BE2C (cell line): ENCODE data around the gene LRBA.

Experiments
- DNase-seq: peaks from one replicate; pipeline ENCODE4 v3.0.0-alpha.2; 2020
- H3K27me3 ChIP-seq: fragments of 250-450 bp; sonication (Bioruptor Pico); 2 replicates; pipeline ENCODE4 v1.5.1; 2020; ENCODE audit warnings: mild to moderate bottlenecking
- H3K36me3 ChIP-seq: fragments of 250-450 bp; sonication (Bioruptor Pico); 2 replicates; pipeline ENCODE4 v1.5.1; 2020; ENCODE audit warnings: mild to moderate bottlenecking
- H3K4me1 ChIP-seq: fragments of 250-450 bp; sonication (Bioruptor Pico); 2 replicates; pipeline ENCODE4 v1.5.1; 2020
- H3K4me3 ChIP-seq: 2 replicates; pipeline ENCODE4 v1.5.1; 2011; ENCODE audit warnings: low read depth, low read length
- H3K9me3 ChIP-seq: fragments of 250-450 bp; sonication (Bioruptor Pico); 2 replicates; pipeline ENCODE4 v1.5.1; 2020
- CTCF ChIP-seq: IDR thresholded peaks from 2 replicates; pipeline ENCODE4 v1.5.1; 2012; ENCODE audit warnings: mild to moderate bottlenecking, low read depth, low read length

LRBA gene

GRCh38 chr4:151022586-151022985 is 7.5 kb upstream of the LRBA start:
- DNase-seq = no peak
- no peak for TF ChIP-seq CTCF
- Histone ChIP-seq H3K9me3 (no peaks in the 10 kb centered on the region), H3K36me3 (no peaks in the 10 kb centered on the region), H3K27me3 (no peaks in the 10 kb centered on the region), H3K4me1 (no peaks in the 10 kb centered on the region), H3K4me3 (no peak overlapping the region)

- H3K4me1 ChIP-seq = no peaks in the 10 kb centered on the region
- DNase-seq = no peak
- H3K9me3 ChIP-seq = no peaks in the 10 kb centered on the region
- H3K36me3 ChIP-seq = no peaks in the 10 kb centered on the region
- no peaks in the 10 kb centered on the region for H3K27me3 ChIP-seq
- no peak for TF ChIP-seq CTCF
- no peak overlapping the region for H3K4me3 ChIP-seq
Observed at GRCh38 chr4:151021637-151022334, 6.7 kb upstream of the LRBA start.

GRCh38 chr4:151015459-151016347 is 619 bp upstream of the LRBA start:
- no peak for TF ChIP-seq CTCF
- DNase-seq = peak; percentile 85

GRCh38 chr4:151013944-151014343 is 1.1 kb downstream of the LRBA start:
- Histone ChIP-seq H3K9me3 (no peaks in the 10 kb centered on the region), H3K4me1 (no peaks in the 10 kb centered on the region), H3K27me3 (no peaks in the 10 kb centered on the region), H3K36me3 (no peaks in the 10 kb centered on the region), H3K4me3 (peak overlapping the region; percentile 98)
- DNase-seq = no peak
- no peak for TF ChIP-seq CTCF

More at GRCh38 chr4:151015459-151016347, 619 bp upstream of the LRBA start:
- peak overlapping the region; percentile 98 for H3K4me3 ChIP-seq
- H3K36me3 ChIP-seq = no peaks in the 10 kb centered on the region
- no peaks in the 10 kb centered on the region for H3K9me3 ChIP-seq
- H3K4me1 ChIP-seq = no peaks in the 10 kb centered on the region
- H3K27me3 ChIP-seq = no peaks in the 10 kb centered on the region

- H3K27me3 ChIP-seq = no peaks in the 10 kb centered on the region
- peak overlapping the region; percentile 98 for H3K4me3 ChIP-seq
- no peaks in the 10 kb centered on the region for H3K9me3 ChIP-seq
- TF ChIP-seq CTCF = no peak
- DNase-seq = no peak
- no peaks in the 10 kb centered on the region for H3K4me1 ChIP-seq
- no peaks in the 10 kb centered on the region for H3K36me3 ChIP-seq
Observed at GRCh38 chr4:151013491-151013890, 1.6 kb downstream of the LRBA start.

GRCh38 chr4:151012820-151013219 is 2.3 kb downstream of the LRBA start:
- Histone ChIP-seq H3K36me3 (no peaks in the 10 kb centered on the region), H3K27me3 (no peaks in the 10 kb centered on the region), H3K4me3 (peak overlapping the region; percentile 15), H3K9me3 (no peaks in the 10 kb centered on the region), H3K4me1 (no peaks in the 10 kb centered on the region)
- no peak for DNase-seq
- no peak for TF ChIP-seq CTCF
